Heart left ventricle (tissue), 16 donors: ENCODE results near the gene HOXD8. TPM values are rescaled to one million over a fixed set of nuclear protein-coding genes. Genes with fewer than 3 reads are reported as not detected.

Experiments
- ATAC-seq, 4 donors: fragments of 200-7000 bp; cut with Tn5 transposase; one replicate each; pipeline ENCODE4 v1.9.1; 2020 to 2022; ENCODE audit warnings: moderate library complexity in 4 of 4, mild to moderate bottlenecking in 3 of 4, moderate number of reproducible peaks in 1 of 4
- DNase-seq, 5 donors: peaks; one replicate each; pipeline ENCODE4 v3.0.0-alpha.2; 2020
- H3K27ac ChIP-seq, 12 donors: fragments of 200-600 bp; sonication (generic) in 4 of 12; one replicate each; pipeline versions ENCODE4 v1.5.0 to v1.8.0; 2016 to 2022; ENCODE audit warnings: mild to moderate bottlenecking in 2 of 12
- H3K27me3 ChIP-seq, 9 donors: fragments of 200-600 bp; sonication (generic) in 2 of 9; one replicate each; pipeline versions ENCODE4 v1.5.1 to v1.8.0; 2016 to 2022; ENCODE audit warnings: mild to moderate bottlenecking in 3 of 9
- H3K36me3 ChIP-seq, 9 donors: fragments of 200-600 bp; sonication (generic) in 2 of 9; one replicate each; pipeline versions ENCODE4 v1.5.0 to v1.8.0; 2018 to 2022; ENCODE audit warnings: mild to moderate bottlenecking in 2 of 9
- H3K4me1 ChIP-seq, 12 donors: fragments of 200-600 bp; sonication (generic) in 4 of 12; one replicate each; pipeline versions ENCODE4 v1.5.0 to v1.8.0; 2016 to 2022; ENCODE audit warnings: mild to moderate bottlenecking in 3 of 12
- H3K4me3 ChIP-seq, 12 donors: fragments of 200-600 bp; sonication (generic) in 4 of 12; one replicate each; pipeline versions ENCODE4 v1.5.0 to v1.8.0; 2017 to 2022; ENCODE audit warnings: mild to moderate bottlenecking in 9 of 12, moderate library complexity in 4 of 12
- H3K9me3 ChIP-seq, 12 donors: fragments of 200-600 bp; sonication (generic) in 4 of 12; one replicate each; pipeline versions ENCODE4 v1.5.0 to v1.8.0; 2016 to 2022; ENCODE audit warnings: mild to moderate bottlenecking in 1 of 12
- POLR2A ChIP-seq, 2 donors: fragments of 450-650 bp; IDR thresholded peaks; one replicate each; pipeline ENCODE4 v1.6.1; 2017; ENCODE audit warnings: antibody characterized with exemption in 2 of 2, mild to moderate bottlenecking in 2 of 2, moderate library complexity in 2 of 2
- WGBS, 4 donors: extraction: QIAGEN DNeasy Blood & Tissue Kit in 2 of 4; methylation state at CpG; one replicate each; pipeline versions ENCODE4 v1.1.5 to v1.1.7; 2013 to 2018; 5-methylcytosine and 5-hydroxymethylcytosine counted together
- intact Hi-C, 10 donors: fragments of 100-400 bp; cut with DNase I; formaldehyde crosslinking; loops; one replicate each; pipeline versions ENCODE4 v1.11.1 to v1.14.2; 2022
- polyA plus RNA-seq, 2 donors: library from polyadenylated mRNA; stranded (reverse); fragments of 200-250 nt; gene quantifications; one replicate each; pipeline ENCODE4 v1.2.3, GENCODE V29; 2013
- total RNA-seq, 9 donors: library from RNA; depleted of rRNA in 2 of 9; stranded (reverse); fragments of >200 nt in 2 of 9; fragmentation: NEBNext Ultra II Directional in 3 of 9; extraction: Animal tissue kit (Norgen Biotek cat#: 25700) in 3 of 9; gene quantifications; one replicate each; pipeline versions ENCODE4 v1.1.0 to v1.2.4, GENCODE V29; 2016 to 2023
- TF ChIP-seq, protein P1 (sequence below), 12 donors: fragments of 200-600 bp; sonication (generic) in 4 of 12; IDR thresholded peaks; one replicate each; pipeline versions ENCODE4 v1.5.0 to v1.8.0; 2018 to 2022; ENCODE audit warnings: antibody characterized with exemption in 12 of 12, mild to moderate bottlenecking in 5 of 12
- donor health status: ischemic (EF 13 %, LVEDD 7.1; RV severe dilation, severe dysfunction).
- donor health status: healthy with polysubstance abuse.
- donor health status: DM: no; HTN: yes; CAD: no.
- donor health status: DM: no; HTN: no; CAD: no.
- donor health status: ischemic (EF 25% LVEDD 6.9; RV normal size, moderate dysfunction).
- donor health status: ischemic (EF 25% LVEDD 5.7; RV mildly dilated, moderate dysfunction).
- donor health status: healthy.
- donor health status: DM: yes; HTN: yes; CAD: no.
- donor health status: ischemic (EF 35%, LVEDD 5.7; RV mildly dilated, moderate dysfunction).
- donor health status: nonischemic (EF 11% LVEDD 7.7; RV severe dilation, severe dysfunction).
- donor health status: DM: yes; HTN: yes; CAD: no.
- donor health status: PGD.
- donor health status: ischemic (EF 29% LVEDD 5.4; RV normal size, mild dysfunction).
- donor health status: nonischemic (EF 23%, LVEDD 6.1; RV moderate dilation, normal function).

The HOXD8 gene
- total and polyA plus RNA-seq, 11 donors: 0.21 to 1.8 (median 0.53) TPM

- TF ChIP-seq POLR2A (IDR thresholded peaks at IDR 0.05): no peak
- TF ChIP-seq, protein P1, sequence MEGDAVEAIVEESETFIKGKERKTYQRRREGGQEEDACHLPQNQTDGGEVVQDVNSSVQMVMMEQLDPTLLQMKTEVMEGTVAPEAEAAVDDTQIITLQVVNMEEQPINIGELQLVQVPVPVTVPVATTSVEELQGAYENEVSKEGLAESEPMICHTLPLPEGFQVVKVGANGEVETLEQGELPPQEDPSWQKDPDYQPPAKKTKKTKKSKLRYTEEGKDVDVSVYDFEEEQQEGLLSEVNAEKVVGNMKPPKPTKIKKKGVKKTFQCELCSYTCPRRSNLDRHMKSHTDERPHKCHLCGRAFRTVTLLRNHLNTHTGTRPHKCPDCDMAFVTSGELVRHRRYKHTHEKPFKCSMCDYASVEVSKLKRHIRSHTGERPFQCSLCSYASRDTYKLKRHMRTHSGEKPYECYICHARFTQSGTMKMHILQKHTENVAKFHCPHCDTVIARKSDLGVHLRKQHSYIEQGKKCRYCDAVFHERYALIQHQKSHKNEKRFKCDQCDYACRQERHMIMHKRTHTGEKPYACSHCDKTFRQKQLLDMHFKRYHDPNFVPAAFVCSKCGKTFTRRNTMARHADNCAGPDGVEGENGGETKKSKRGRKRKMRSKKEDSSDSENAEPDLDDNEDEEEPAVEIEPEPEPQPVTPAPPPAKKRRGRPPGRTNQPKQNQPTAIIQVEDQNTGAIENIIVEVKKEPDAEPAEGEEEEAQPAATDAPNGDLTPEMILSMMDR (IDR thresholded peaks at IDR 0.05): no peak
- H3K9me3 ChIP-seq: no peaks in the 10 kb centered on the region
- intact Hi-C loops: loop anchor here in 1 of 10 donors (10.0 kb wide), 1 partner anchor 110 kb away; the partner anchor contains the start of gene MTX2
- H3K27me3 ChIP-seq: peaks cover 72 to 100% (median 98%) of the 10 kb centered on the region in 9 donors
- H3K27ac ChIP-seq: no peak overlapping the region
- peaks cover 0 to 35% (median 11%) of the 10 kb centered on the region in 12 donors for H3K4me1 ChIP-seq
- DNase-seq (no peak), ATAC-seq (no peak)
- WGBS, 4 donors: 19 to 48% (median 33%) methylated on average over 11 of the region's 11 CpGs
- H3K4me3 ChIP-seq: no peak overlapping the region
- no peaks in the 10 kb centered on the region for H3K36me3 ChIP-seq
Measured at GRCh38 chr2:176154576-176155252, 25.2 kb downstream of the HOXD8 start.

GRCh38 chr2:176155356-176156044 is 26.0 kb downstream of the HOXD8 start:
- H3K4me3 ChIP-seq: no peak overlapping the region
- intact Hi-C loops: loop anchor here in 1 of 10 donors (10.0 kb wide), 1 partner anchor 109 kb away; the partner anchor contains the start of gene MTX2
- ATAC-seq: no peak
- TF ChIP-seq, protein P1 (IDR thresholded peaks at IDR 0.05): no peak
- TF ChIP-seq POLR2A (IDR thresholded peaks at IDR 0.05): no peak
- WGBS, 4 donors: 13 to 31% (median 24%) methylated on average over 6 of the region's 6 CpGs
- H3K27ac ChIP-seq: no peak overlapping the region
- no peaks in the 10 kb centered on the region for H3K36me3 ChIP-seq
- H3K27me3 ChIP-seq: peaks cover 75 to 100% (median 98%) of the 10 kb centered on the region in 9 donors
- H3K9me3 ChIP-seq: no peaks in the 10 kb centered on the region
- DNase-seq: no peak
- peaks cover 0 to 43% (median 16%) of the 10 kb centered on the region in 12 donors for H3K4me1 ChIP-seq

DNA sequence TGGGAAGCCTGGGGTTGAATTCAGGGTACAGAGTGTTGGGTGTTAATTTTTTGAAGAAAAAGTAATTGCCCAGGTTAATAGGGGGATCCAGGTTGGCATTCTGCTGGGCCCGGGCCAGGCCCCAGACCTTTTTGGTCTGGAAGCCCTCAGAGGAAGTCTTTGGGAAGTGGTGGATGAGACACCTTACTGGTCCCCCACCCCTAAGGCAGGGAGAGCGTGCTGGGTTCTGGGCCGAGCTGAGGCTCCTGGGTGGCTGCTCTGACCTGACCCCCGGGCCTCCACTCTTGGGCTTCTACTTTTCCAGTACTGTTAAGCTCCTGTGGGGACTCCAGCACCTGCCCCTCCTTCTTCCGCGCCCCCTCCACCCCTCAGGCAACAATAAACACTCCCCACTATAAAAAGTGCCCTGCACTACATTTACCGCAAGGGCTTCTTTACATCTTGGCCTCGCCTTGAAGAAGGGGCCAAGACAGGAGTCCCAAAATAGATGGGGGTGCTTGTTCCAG is 26.8 kb downstream of the HOXD8 start:
- H3K36me3 ChIP-seq: no peaks in the 10 kb centered on the region
- H3K9me3 ChIP-seq: no peaks in the 10 kb centered on the region
- peaks cover 0 to 47% (median 16%) of the 10 kb centered on the region in 12 donors for H3K4me1 ChIP-seq
- H3K27me3 ChIP-seq: peaks cover 75 to 100% (median 98%) of the 10 kb centered on the region in 9 donors
- TF ChIP-seq, protein P1 (IDR thresholded peaks at IDR 0.05): no peak
- TF ChIP-seq POLR2A (IDR thresholded peaks at IDR 0.05): no peak
- 14 to 48% (median 34%) methylated on average over 8 of the region's 8 CpGs for WGBS, 4 donors
- ATAC-seq (no peak), DNase-seq (no peak)
- intact Hi-C loops: loop anchor here in 1 of 10 donors (10.0 kb wide), 1 partner anchor 108 kb away; the partner anchor contains the start of gene MTX2
- H3K27ac ChIP-seq: no peak overlapping the region
- H3K4me3 ChIP-seq: no peak overlapping the region
